ENCODE data around the gene IGSF21.

- TF ChIP-seq, protein P1, sequence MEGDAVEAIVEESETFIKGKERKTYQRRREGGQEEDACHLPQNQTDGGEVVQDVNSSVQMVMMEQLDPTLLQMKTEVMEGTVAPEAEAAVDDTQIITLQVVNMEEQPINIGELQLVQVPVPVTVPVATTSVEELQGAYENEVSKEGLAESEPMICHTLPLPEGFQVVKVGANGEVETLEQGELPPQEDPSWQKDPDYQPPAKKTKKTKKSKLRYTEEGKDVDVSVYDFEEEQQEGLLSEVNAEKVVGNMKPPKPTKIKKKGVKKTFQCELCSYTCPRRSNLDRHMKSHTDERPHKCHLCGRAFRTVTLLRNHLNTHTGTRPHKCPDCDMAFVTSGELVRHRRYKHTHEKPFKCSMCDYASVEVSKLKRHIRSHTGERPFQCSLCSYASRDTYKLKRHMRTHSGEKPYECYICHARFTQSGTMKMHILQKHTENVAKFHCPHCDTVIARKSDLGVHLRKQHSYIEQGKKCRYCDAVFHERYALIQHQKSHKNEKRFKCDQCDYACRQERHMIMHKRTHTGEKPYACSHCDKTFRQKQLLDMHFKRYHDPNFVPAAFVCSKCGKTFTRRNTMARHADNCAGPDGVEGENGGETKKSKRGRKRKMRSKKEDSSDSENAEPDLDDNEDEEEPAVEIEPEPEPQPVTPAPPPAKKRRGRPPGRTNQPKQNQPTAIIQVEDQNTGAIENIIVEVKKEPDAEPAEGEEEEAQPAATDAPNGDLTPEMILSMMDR (IDR thresholded peaks at IDR 0.05), result no peak
- TF ChIP-seq EP300 (IDR thresholded peaks at IDR 0.05) (no peak), RNF2 (IDR thresholded peaks at IDR 0.05; ENCODE audit: borderline replicate concordance, low read depth) (no peak), HOXA7 (CRISPR knock-in tag; IDR thresholded peaks at IDR 0.05) (no peak), SMC3 (IDR thresholded peaks at IDR 0.05) (no peak), POLR2AphosphoS2 (conservative IDR thresholded peaks at IDR 0.05; ENCODE audit: low read length) (no peak), KDM5A (IDR thresholded peaks at IDR 0.05) (no peak), JUN (IDR thresholded peaks at IDR 0.05) (no peak), ELK1 (IDR thresholded peaks at IDR 0.05; ENCODE audit: low read depth, low read length) (no peak), ZSCAN20 (CRISPR knock-in tag; IDR thresholded peaks at IDR 0.05) (no peak), POLR2A (IDR thresholded peaks at IDR 0.05; ENCODE audit: low read length) (no peak)
- TF ChIP-seq, protein P2, sequence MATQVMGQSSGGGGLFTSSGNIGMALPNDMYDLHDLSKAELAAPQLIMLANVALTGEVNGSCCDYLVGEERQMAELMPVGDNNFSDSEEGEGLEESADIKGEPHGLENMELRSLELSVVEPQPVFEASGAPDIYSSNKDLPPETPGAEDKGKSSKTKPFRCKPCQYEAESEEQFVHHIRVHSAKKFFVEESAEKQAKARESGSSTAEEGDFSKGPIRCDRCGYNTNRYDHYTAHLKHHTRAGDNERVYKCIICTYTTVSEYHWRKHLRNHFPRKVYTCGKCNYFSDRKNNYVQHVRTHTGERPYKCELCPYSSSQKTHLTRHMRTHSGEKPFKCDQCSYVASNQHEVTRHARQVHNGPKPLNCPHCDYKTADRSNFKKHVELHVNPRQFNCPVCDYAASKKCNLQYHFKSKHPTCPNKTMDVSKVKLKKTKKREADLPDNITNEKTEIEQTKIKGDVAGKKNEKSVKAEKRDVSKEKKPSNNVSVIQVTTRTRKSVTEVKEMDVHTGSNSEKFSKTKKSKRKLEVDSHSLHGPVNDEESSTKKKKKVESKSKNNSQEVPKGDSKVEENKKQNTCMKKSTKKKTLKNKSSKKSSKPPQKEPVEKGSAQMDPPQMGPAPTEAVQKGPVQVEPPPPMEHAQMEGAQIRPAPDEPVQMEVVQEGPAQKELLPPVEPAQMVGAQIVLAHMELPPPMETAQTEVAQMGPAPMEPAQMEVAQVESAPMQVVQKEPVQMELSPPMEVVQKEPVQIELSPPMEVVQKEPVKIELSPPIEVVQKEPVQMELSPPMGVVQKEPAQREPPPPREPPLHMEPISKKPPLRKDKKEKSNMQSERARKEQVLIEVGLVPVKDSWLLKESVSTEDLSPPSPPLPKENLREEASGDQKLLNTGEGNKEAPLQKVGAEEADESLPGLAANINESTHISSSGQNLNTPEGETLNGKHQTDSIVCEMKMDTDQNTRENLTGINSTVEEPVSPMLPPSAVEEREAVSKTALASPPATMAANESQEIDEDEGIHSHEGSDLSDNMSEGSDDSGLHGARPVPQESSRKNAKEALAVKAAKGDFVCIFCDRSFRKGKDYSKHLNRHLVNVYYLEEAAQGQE (IDR thresholded peaks at IDR 0.05), result no peak
Observed at GRCh38 chr1:18107369-18108298, at the start of gene IGSF21.
